Psoas muscle (tissue), 8 donors: ENCODE results near the gene INSYN2B. TPM values are rescaled to one million over a fixed set of nuclear protein-coding genes. Genes with fewer than 3 reads are reported as not detected.

Experiments
- ATAC-seq, 4 donors: fragments of 200-7000 bp; cut with Tn5 transposase; one replicate each; pipeline ENCODE4 v1.9.1; 2020; ENCODE audit warnings: moderate library complexity in 3 of 4, mild to moderate bottlenecking in 2 of 4
- DNase-seq, 2 donors: peaks; one replicate each; pipeline ENCODE4 v3.0.0-alpha.2; 2020
- H3K27ac ChIP-seq: fragments of 200-600 bp; one replicate; pipeline ENCODE4 v1.8.0; 2022
- H3K27me3 ChIP-seq, 3 donors: fragments of 200-600 bp in 1 of 3; one replicate each; pipeline versions ENCODE4 v1.6.1 to v1.8.0; 2013 to 2022; ENCODE audit warnings: low read length in 2 of 3, mild to moderate bottlenecking in 2 of 3, moderate library complexity in 1 of 3; ENCODE audit not compliant: insufficient read depth in 3 of 3
- H3K36me3 ChIP-seq, 2 donors: fragments of 200-600 bp in 1 of 2; one replicate each; pipeline versions ENCODE4 v1.6.1 to v1.8.0; 2013 to 2022; ENCODE audit warnings: low read depth in 1 of 2, mild to moderate bottlenecking in 1 of 2, moderate library complexity in 1 of 2; ENCODE audit not compliant: insufficient read depth in 1 of 2
- H3K4me1 ChIP-seq: fragments of 200-600 bp; one replicate; pipeline ENCODE4 v1.8.0; 2022
- H3K4me3 ChIP-seq: fragments of 200-600 bp; one replicate; pipeline ENCODE4 v1.8.0; 2022; ENCODE audit warnings: mild to moderate bottlenecking
- H3K9me3 ChIP-seq: fragments of 200-600 bp; one replicate; pipeline ENCODE4 v1.8.0; 2022
- CTCF ChIP-seq: fragments of 200-600 bp; IDR thresholded peaks from one replicate; pipeline ENCODE4 v1.8.0; 2022; ENCODE audit warnings: antibody characterized with exemption
- WGBS, 3 donors: extraction: QIAGEN DNeasy Blood & Tissue Kit; methylation state at CpG; one replicate each; pipeline versions ENCODE4 v1.1.6 to v1.1.7; 2013; 5-methylcytosine and 5-hydroxymethylcytosine counted together
- intact Hi-C, 2 donors: fragments of 100-400 bp; cut with DNase I; formaldehyde crosslinking; loops; one replicate each; pipeline versions ENCODE4 v1.11.0 to v1.14.2; 2022
- polyA plus RNA-seq, 3 donors: library from polyadenylated mRNA; stranded (reverse); fragments of 200-250 nt; gene quantifications; one replicate each; pipeline ENCODE4 v1.2.3, GENCODE V29; 2013
- total RNA-seq, 4 donors: library from RNA; stranded (reverse); fragmentation: NEBNext Ultra II Directional in 2 of 4; extraction: Animal tissue kit (Norgen Biotek cat#: 25700) in 2 of 4; gene quantifications; one replicate each; pipeline versions ENCODE4 v1.2.1 to v1.2.4, GENCODE V29; 2021 to 2023
- donor health status: healthy with polysubstance abuse.
- donor health status: DM: no; HTN: no; CAD: no; lungs with moderate emphysema.
- donor health status: Bipolar disorder and iron deficiency.
- donor health status: healthy.
- donor health status: DM: yes; HTN: yes; CAD: no.
- donor health status: DM: no; HTN: no; CAD: no.
- donor health status: DM: no; HTN: no; CAD: no.
- donor health status: DM: yes; HTN: yes; CAD: no.

The INSYN2B gene
- total and polyA plus RNA-seq, 7 donors: 0.01 TPM; not detected in 6

DNA sequence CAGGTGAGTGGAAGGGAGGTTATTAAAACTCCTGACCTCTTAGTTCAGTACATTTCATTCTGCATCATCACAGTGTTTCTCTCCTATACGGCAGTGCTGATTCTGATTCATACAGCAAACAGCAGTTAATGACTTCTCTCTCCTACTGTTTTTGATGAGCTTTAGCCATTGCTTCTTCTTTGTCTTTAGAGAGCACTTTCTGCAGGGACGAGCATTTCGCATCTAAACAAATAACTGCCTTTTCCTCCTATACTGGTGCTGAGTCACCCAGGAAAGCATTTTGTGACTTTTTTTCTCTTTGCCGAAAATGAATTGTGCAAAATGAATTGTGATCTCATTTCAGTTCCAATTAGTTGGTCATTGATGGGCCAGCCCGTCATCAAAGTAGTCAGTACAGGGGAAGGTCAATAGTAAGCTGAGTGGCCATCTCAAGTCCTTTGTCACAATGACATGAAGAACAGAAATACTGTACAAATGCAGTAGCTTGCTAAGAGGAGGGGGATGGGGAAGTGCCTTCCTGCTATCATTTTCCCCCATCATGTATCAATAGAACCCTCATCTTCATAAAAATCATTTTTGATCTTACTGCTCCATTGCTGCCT is 98.5 kb downstream of the INSYN2B start:
- intact Hi-C loops: no loop called here
- DNase-seq (no peak), ATAC-seq (no peak)

GRCh38 chr5:169880785-169881184 is 99.5 kb downstream of the INSYN2B start:
- no peaks in the 10 kb centered on the region for H3K9me3 ChIP-seq

More for the DNA sequence above, 98.5 kb downstream of the INSYN2B start:
- Histone ChIP-seq H3K9me3 (no peaks in the 10 kb centered on the region), H3K36me3 (no peaks in the 10 kb centered on the region), H3K4me3 (no peak overlapping the region), H3K27ac (no peak overlapping the region), H3K27me3 (no peaks in the 10 kb centered on the region), H3K4me1 (no peaks in the 10 kb centered on the region)
- 76 to 92% (median 82%) methylated on average over 5 of the region's 5 CpGs for WGBS, 3 donors
- TF ChIP-seq CTCF: no peak

DNA sequence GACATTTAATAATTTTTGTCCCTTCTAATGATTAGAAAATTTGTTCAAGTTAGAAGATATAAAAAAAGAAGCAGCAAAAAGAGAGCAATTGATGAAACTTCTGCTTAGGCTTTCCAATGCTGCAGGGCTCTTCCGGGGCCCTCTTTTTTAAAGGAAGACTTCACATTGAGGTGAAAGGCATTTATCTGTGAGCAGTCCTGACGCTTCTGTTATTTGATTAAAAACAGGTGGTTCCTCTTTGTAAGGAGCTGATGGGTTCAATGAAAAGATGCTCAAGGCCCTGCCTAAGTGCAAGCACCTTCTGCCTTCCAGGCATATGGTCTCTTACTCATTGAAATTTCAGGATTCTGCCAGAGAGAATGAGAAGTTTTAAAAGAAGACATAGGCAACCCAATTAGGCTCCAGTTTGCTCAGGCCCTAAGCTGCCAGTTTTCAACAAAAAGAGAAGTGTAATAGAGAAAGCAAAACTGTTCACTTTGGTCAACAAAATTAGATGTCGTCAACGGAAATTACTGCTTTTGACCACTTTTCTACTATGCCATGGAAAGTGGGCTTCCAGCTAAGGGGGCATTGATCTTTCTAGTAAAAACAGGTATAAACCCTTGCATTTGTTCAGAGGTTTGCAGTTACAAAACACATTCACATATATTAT is 100.2 kb downstream of the INSYN2B start:
- DNase-seq (no peak), ATAC-seq (no peak)
- Histone ChIP-seq H3K9me3 (no peaks in the 10 kb centered on the region), H3K27me3 (no peaks in the 10 kb centered on the region), H3K27ac (no peak overlapping the region), H3K4me3 (no peak overlapping the region), H3K36me3 (no peaks in the 10 kb centered on the region), H3K4me1 (no peaks in the 10 kb centered on the region)
- WGBS, 3 donors: 78 to 81% (median 79%) methylated on average over 4 of the region's 4 CpGs
- intact Hi-C loops: no loop called here
- no peak for TF ChIP-seq CTCF

More at GRCh38 chr5:169880785-169881184, 99.5 kb downstream of the INSYN2B start:
- ATAC-seq: no peak
- H3K4me3 ChIP-seq: no peak overlapping the region
- H3K4me1 ChIP-seq: no peaks in the 10 kb centered on the region
- TF ChIP-seq CTCF: no peak
- no peak for DNase-seq
- intact Hi-C loops: no loop called here
- no peaks in the 10 kb centered on the region for H3K36me3 ChIP-seq
- no peaks in the 10 kb centered on the region for H3K27me3 ChIP-seq
- WGBS, 3 donors: 80 to 93% (median 84%) methylated on average over 2 of the region's 2 CpGs
- H3K27ac ChIP-seq: no peak overlapping the region

GRCh38 chr5:169876386-169876785 is 103.9 kb downstream of the INSYN2B start:
- DNase-seq (no peak), ATAC-seq (no peak)
- H3K27me3 ChIP-seq: no peaks in the 10 kb centered on the region
- WGBS, 3 donors: 72 to 85% (median 83%) methylated on average over 1 of the region's 1 CpG
- no peak overlapping the region for H3K4me3 ChIP-seq
- no peak for TF ChIP-seq CTCF
- H3K36me3 ChIP-seq: no peaks in the 10 kb centered on the region
- no peaks in the 10 kb centered on the region for H3K4me1 ChIP-seq
- H3K9me3 ChIP-seq: no peaks in the 10 kb centered on the region
- H3K27ac ChIP-seq: no peak overlapping the region
- intact Hi-C loops: no loop called here
